Adipocyte (in vitro differentiated cells): Measurements from ENCODE around the gene CFAP92.

Source experiments
- DNase-seq: peaks from one replicate; pipeline ENCODE4 v3.0.0-alpha.2; 2015; ENCODE audit warnings: low read depth
- H3K27me3 ChIP-seq: replicated peaks from 2 replicates; pipeline ENCODE4 v1.7.0; 2013; ENCODE audit warnings: mild to moderate bottlenecking, low read length, moderate library complexity; ENCODE audit not compliant: control insufficient read depth, insufficient read depth
- H3K36me3 ChIP-seq: 2 replicates; pipeline ENCODE4 v1.7.0; 2013; ENCODE audit warnings: low read length, mild to moderate bottlenecking, moderate library complexity; ENCODE audit not compliant: control insufficient read depth, insufficient read depth, severe bottlenecking
- H3K4me1 ChIP-seq: 2 replicates; pipeline ENCODE4 v1.7.0; 2013; ENCODE audit warnings: mild to moderate bottlenecking, low read length, moderate library complexity; ENCODE audit not compliant: control insufficient read depth, insufficient read depth
- H3K4me3 ChIP-seq: 2 replicates; pipeline ENCODE4 v1.7.0; 2013; ENCODE audit warnings: mild to moderate bottlenecking, low read length, moderate library complexity
- H3K9ac ChIP-seq: 2 replicates; pipeline ENCODE4 v1.7.0; 2013; ENCODE audit warnings: mild to moderate bottlenecking, low read length, moderate library complexity
- H3K9me3 ChIP-seq: 2 replicates; pipeline ENCODE4 v1.7.0; 2013; ENCODE audit warnings: mild to moderate bottlenecking, low read length, moderate library complexity; ENCODE audit not compliant: control insufficient read depth

The CFAP92 gene

GRCh38 chr3:129003578-129004112 is 9.8 kb upstream of the CFAP92 start:
- Histone ChIP-seq H3K9ac (no peak overlapping the region), H3K4me3 (no peak overlapping the region), H3K36me3 (no peaks in the 10 kb centered on the region), H3K4me1 (no peaks in the 10 kb centered on the region), H3K9me3 (no peaks in the 10 kb centered on the region), H3K27me3 (peaks cover 81% of the 10 kb centered on the region)
- DNase-seq, result no peak

- Histone ChIP-seq H3K27me3 (peaks cover 81% of the 10 kb centered on the region), H3K9ac (no peak overlapping the region), H3K4me1 (peaks cover 5% of the 10 kb centered on the region), H3K4me3 (no peak overlapping the region), H3K36me3 (no peaks in the 10 kb centered on the region), H3K9me3 (no peaks in the 10 kb centered on the region)
- no peak for DNase-seq
Observed at GRCh38 chr3:129002573-129003569, 9.0 kb upstream of the CFAP92 start.

GRCh38 chr3:129001806-129002572 is 8.1 kb upstream of the CFAP92 start:
- H3K27me3 ChIP-seq, result peaks cover 77% of the 10 kb centered on the region
- peaks cover 5% of the 10 kb centered on the region for H3K4me1 ChIP-seq

GRCh38 chr3:129001101-129001805 is 7.4 kb upstream of the CFAP92 start, which contains the start of gene EFCC1:
Gene EFCC1 (plus strand): TSS chr3:129001304. CDS start chr3:129001629, 325 bp downstream.
- no peak within 1 kb of the TSS for H3K9ac ChIP-seq
- peak within 1 kb of the TSS; percentile 57 for H3K4me3 ChIP-seq
- DNase-seq, result peak; percentile 63
- no peaks in the 10 kb centered on the region for H3K36me3 ChIP-seq
- H3K9me3 ChIP-seq, result no peaks in the 10 kb centered on the region
- peaks cover 5% of the 10 kb centered on the region for H3K4me1 ChIP-seq
- peaks cover 78% of the 10 kb centered on the region for H3K27me3 ChIP-seq

More at GRCh38 chr3:129001806-129002572, 8.1 kb upstream of the CFAP92 start:
- no peak overlapping the region for H3K9ac ChIP-seq
- no peaks in the 10 kb centered on the region for H3K36me3 ChIP-seq
- no peaks in the 10 kb centered on the region for H3K9me3 ChIP-seq
- peak; percentile 29 for DNase-seq
- no peak overlapping the region for H3K4me3 ChIP-seq

GRCh38 chr3:129000742-129001100 is 6.8 kb upstream of the CFAP92 start:
- Histone ChIP-seq H3K27me3 (peaks cover 83% of the 10 kb centered on the region), H3K9ac (no peak overlapping the region), H3K4me3 (peak overlapping the region; percentile 57), H3K36me3 (no peaks in the 10 kb centered on the region), H3K4me1 (peaks cover 5% of the 10 kb centered on the region), H3K9me3 (no peaks in the 10 kb centered on the region)
- DNase-seq, result no peak

- Histone ChIP-seq H3K4me3 (no peak overlapping the region), H3K9me3 (no peaks in the 10 kb centered on the region), H3K4me1 (peaks cover 5% of the 10 kb centered on the region), H3K36me3 (no peaks in the 10 kb centered on the region), H3K27me3 (peaks cover 86% of the 10 kb centered on the region), H3K9ac (no peak overlapping the region)
- DNase-seq, result no peak
Observed at GRCh38 chr3:128999102-128999501, 5.2 kb upstream of the CFAP92 start.

GRCh38 chr3:128998561-128998960 is 4.7 kb upstream of the CFAP92 start:
- Histone ChIP-seq H3K27me3 (peaks cover 84% of the 10 kb centered on the region), H3K4me3 (no peak overlapping the region)

GRCh38 chr3:128997486-128998133 is 3.7 kb upstream of the CFAP92 start:
- Histone ChIP-seq H3K4me1 (peaks cover 5% of the 10 kb centered on the region), H3K4me3 (no peak overlapping the region), H3K36me3 (no peaks in the 10 kb centered on the region), H3K27me3 (peaks cover 84% of the 10 kb centered on the region), H3K9me3 (no peaks in the 10 kb centered on the region), H3K9ac (no peak overlapping the region)
- DNase-seq, result no peak

More at GRCh38 chr3:128998561-128998960, 4.7 kb upstream of the CFAP92 start:
- Histone ChIP-seq H3K4me1 (peaks cover 5% of the 10 kb centered on the region), H3K9me3 (no peaks in the 10 kb centered on the region), H3K9ac (no peak overlapping the region), H3K36me3 (no peaks in the 10 kb centered on the region)
- DNase-seq, result no peak

- H3K4me1 ChIP-seq, result peaks cover 5% of the 10 kb centered on the region
- no peak overlapping the region for H3K9ac ChIP-seq
- peaks cover 78% of the 10 kb centered on the region for H3K27me3 ChIP-seq
- H3K36me3 ChIP-seq, result no peaks in the 10 kb centered on the region
- no peak overlapping the region for H3K4me3 ChIP-seq
- no peaks in the 10 kb centered on the region for H3K9me3 ChIP-seq
- DNase-seq, result no peak
Observed at GRCh38 chr3:128996726-128997125, 2.9 kb upstream of the CFAP92 start.

GRCh38 chr3:128996200-128996599 is 2.3 kb upstream of the CFAP92 start:
- peaks cover 5% of the 10 kb centered on the region for H3K4me1 ChIP-seq
- no peaks in the 10 kb centered on the region for H3K9me3 ChIP-seq
- peaks cover 77% of the 10 kb centered on the region for H3K27me3 ChIP-seq
- no peak overlapping the region for H3K4me3 ChIP-seq
- DNase-seq, result no peak
- H3K36me3 ChIP-seq, result no peaks in the 10 kb centered on the region
- H3K9ac ChIP-seq, result no peak overlapping the region
